K562 (cell line): ENCODE measurements around the gene C5orf24. TPM values are rescaled to one million over a fixed set of nuclear protein-coding genes. Genes with fewer than 3 reads are reported as not detected.
A peak's percentile ranks its signal among the peaks of the same experiment; 100 is the strongest.

ENCODE experiments used
- ATF7 ChIP-seq: fragments of 450-650 bp; IDR thresholded peaks from 2 replicates; pipeline ENCODE4 v1.7.1; 2014; ENCODE audit warnings: mild to moderate bottlenecking, moderate library complexity
- GTF2F1 ChIP-seq: IDR thresholded peaks from 2 replicates; pipeline ENCODE4 v1.6.1; 2011; ENCODE audit warnings: low read depth, low read length, improper control_type of control experiment
- HDAC3 ChIP-seq: fragments of 450-650 bp; IDR thresholded peaks from 2 replicates; pipeline ENCODE4 v1.6.1; 2018; ENCODE audit warnings: borderline replicate concordance, mild to moderate bottlenecking, moderate library complexity; ENCODE audit not compliant: partially characterized antibody
- HMG20A ChIP-seq: fragments of 450-650 bp; formaldehyde crosslinking; conservative IDR thresholded peaks from 2 replicates; pipeline ENCODE4 v1.4.0; 2020; ENCODE audit warnings: mild to moderate bottlenecking, mixed read lengths
- NR3C1 ChIP-seq: sonication (generic); formaldehyde crosslinking; IDR thresholded peaks from 2 replicates; pipeline ENCODE4 v1.8.1; 2022; ENCODE audit warnings: missing genetic modification reagents
- U2AF1 ChIP-seq: fragments of 200-400 bp; formaldehyde crosslinking; optimal IDR thresholded peaks from 2 replicates; pipeline ENCODE3; 2017; ENCODE audit warnings: mild to moderate bottlenecking, low read depth, low read length, moderate library complexity
- ZFP1 ChIP-seq: fragments of 450-650 bp; formaldehyde crosslinking; IDR thresholded peaks from 2 replicates; pipeline ENCODE4 v1.4.0; 2020; ENCODE audit warnings: mild to moderate bottlenecking, mixed read lengths
- ZFX ChIP-seq: sonication (generic); formaldehyde crosslinking; IDR thresholded peaks from 2 replicates; pipeline ENCODE4 v1.8.0; 2022; ENCODE audit warnings: mild to moderate bottlenecking, missing genetic modification reagents, moderate library complexity
- ZNF124 ChIP-seq: sonication (generic); formaldehyde crosslinking; IDR thresholded peaks from 2 replicates; pipeline ENCODE4 v1.8.1; 2022; ENCODE audit warnings: missing genetic modification reagents
- polyA plus RNA-seq, 8 experiments: library from polyadenylated mRNA; depleted of rRNA in 4 of 8; stranded (reverse) in 5 of 8; unstranded in 3 of 8; fragments of >200 nt; fragmentation: Nextera tagmentation in 2 of 8; fragmentation: Illumina TruSeq in 1 of 8; extraction: Ambion mirVana in 2 of 8; extraction: Trizol in 1 of 8; gene quantifications; 2 replicates each; pipeline versions ENCODE4 v1.2.1 to v1.2.3, GENCODE V29; 2011 to 2014; ENCODE audit warnings: inconsistent platforms in 1 of 8, missing spikeins in 1 of 8
- total RNA-seq, 7 experiments: library from RNA; depleted of rRNA in 6 of 7; stranded (reverse); fragments of >200 nt in 6 of 7; fragmentation: Illumina TruSeq in 2 of 7; extraction: Trizol in 2 of 7; gene quantifications; 2 replicates each; pipeline versions ENCODE4 v1.2.1 to v1.2.3, GENCODE V29; 2011 to 2021; ENCODE audit warnings: low replicate concordance in 1 of 7
- TF ChIP-seq, protein P1 (sequence below): fragments of 250-450 bp; sonication (Bioruptor Pico); IDR thresholded peaks from 2 replicates; pipeline ENCODE4 v1.9.0; 2021; ENCODE audit warnings: mild to moderate bottlenecking, inconsistent platforms
- TF ChIP-seq, protein P2 (sequence below): fragments of 250-450 bp; sonication (Bioruptor Pico); IDR thresholded peaks from 2 replicates; pipeline ENCODE4 v1.8.0; 2022; ENCODE audit warnings: inconsistent platforms
- TF ChIP-seq, protein P3 (sequence below): fragments of 450-650 bp; IDR thresholded peaks from one replicate; pipeline ENCODE4 v1.6.1; 2018; ENCODE audit warnings: mild to moderate bottlenecking, moderate library complexity; ENCODE audit not compliant: partially characterized antibody
- TF ChIP-seq, protein P4 (sequence below): sonication (generic); formaldehyde crosslinking; IDR thresholded peaks from 2 replicates; pipeline ENCODE4 v1.8.0; 2022; ENCODE audit warnings: missing genetic modification reagents, mild to moderate bottlenecking, moderate library complexity, borderline replicate concordance
- TF ChIP-seq, protein P5 (sequence below): sonication (generic); formaldehyde crosslinking; IDR thresholded peaks from 2 replicates; pipeline ENCODE4 v1.8.0; 2022; ENCODE audit warnings: mild to moderate bottlenecking, missing genetic modification reagents, borderline replicate concordance
- TF ChIP-seq, protein P6 (sequence below): fragments of 250-450 bp; sonication (Bioruptor Pico); IDR thresholded peaks from 2 replicates; pipeline ENCODE4 v1.4.0; 2020; ENCODE audit warnings: mild to moderate bottlenecking, moderate library complexity, borderline replicate concordance

C5orf24 gene
- total and polyA plus RNA-seq, 9 of the 15 experiments (the other 6 are each of a cell fraction or from before 2014, with no cell fraction given), result 8.9 to 38.6 (median 28.4) TPM

DNA sequence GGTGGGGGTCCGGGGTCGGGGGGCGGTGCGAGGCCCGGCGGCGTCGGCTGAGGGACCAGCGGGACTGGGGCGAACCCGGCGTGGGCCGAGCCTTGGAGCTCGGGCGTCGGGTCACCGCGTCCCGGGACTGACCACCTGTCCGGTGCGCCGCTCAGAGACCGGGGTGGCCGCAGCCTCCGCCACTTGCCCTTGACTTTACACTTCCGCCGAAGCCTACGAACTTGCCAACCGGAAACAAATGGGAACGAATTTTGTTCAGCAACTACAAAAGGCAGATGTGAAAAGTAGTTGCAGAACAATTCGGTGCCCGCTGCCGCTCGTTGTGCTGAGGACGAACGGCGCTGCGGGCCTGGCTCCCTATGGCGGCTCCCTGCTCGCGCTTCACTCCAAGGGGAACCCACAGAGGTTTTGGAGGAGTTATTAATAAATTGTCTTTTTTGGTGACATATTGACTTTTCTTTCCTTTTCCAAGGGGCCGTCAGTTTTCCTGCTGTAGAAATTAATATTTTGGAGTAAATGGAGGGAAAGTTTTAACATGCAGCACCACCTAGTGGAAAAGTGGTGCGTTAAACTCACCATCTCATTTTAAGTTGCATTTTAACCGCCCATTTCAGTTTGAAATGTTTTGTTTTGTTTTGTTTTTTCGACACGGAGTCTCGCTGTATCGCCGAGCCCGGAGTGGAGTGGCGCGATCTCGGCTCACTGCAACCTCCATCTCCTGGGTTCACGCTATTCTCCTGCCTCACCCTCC, 59.7 kb downstream of the C5orf24 start (continued):
- TF ChIP-seq, protein P1, sequence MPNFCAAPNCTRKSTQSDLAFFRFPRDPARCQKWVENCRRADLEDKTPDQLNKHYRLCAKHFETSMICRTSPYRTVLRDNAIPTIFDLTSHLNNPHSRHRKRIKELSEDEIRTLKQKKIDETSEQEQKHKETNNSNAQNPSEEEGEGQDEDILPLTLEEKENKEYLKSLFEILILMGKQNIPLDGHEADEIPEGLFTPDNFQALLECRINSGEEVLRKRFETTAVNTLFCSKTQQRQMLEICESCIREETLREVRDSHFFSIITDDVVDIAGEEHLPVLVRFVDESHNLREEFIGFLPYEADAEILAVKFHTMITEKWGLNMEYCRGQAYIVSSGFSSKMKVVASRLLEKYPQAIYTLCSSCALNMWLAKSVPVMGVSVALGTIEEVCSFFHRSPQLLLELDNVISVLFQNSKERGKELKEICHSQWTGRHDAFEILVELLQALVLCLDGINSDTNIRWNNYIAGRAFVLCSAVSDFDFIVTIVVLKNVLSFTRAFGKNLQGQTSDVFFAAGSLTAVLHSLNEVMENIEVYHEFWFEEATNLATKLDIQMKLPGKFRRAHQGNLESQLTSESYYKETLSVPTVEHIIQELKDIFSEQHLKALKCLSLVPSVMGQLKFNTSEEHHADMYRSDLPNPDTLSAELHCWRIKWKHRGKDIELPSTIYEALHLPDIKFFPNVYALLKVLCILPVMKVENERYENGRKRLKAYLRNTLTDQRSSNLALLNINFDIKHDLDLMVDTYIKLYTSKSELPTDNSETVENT (CRISPR knock-in tag), result peak; percentile 18; the same call in 1 of the 2 replicates
- TF ChIP-seq NR3C1 (CRISPR knock-in tag), result no peak
- TF ChIP-seq, protein P2, sequence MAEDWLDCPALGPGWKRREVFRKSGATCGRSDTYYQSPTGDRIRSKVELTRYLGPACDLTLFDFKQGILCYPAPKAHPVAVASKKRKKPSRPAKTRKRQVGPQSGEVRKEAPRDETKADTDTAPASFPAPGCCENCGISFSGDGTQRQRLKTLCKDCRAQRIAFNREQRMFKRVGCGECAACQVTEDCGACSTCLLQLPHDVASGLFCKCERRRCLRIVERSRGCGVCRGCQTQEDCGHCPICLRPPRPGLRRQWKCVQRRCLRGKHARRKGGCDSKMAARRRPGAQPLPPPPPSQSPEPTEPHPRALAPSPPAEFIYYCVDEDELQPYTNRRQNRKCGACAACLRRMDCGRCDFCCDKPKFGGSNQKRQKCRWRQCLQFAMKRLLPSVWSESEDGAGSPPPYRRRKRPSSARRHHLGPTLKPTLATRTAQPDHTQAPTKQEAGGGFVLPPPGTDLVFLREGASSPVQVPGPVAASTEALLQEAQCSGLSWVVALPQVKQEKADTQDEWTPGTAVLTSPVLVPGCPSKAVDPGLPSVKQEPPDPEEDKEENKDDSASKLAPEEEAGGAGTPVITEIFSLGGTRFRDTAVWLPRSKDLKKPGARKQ, result no peak
- no peak for TF ChIP-seq GTF2F1
- TF ChIP-seq, protein P3, sequence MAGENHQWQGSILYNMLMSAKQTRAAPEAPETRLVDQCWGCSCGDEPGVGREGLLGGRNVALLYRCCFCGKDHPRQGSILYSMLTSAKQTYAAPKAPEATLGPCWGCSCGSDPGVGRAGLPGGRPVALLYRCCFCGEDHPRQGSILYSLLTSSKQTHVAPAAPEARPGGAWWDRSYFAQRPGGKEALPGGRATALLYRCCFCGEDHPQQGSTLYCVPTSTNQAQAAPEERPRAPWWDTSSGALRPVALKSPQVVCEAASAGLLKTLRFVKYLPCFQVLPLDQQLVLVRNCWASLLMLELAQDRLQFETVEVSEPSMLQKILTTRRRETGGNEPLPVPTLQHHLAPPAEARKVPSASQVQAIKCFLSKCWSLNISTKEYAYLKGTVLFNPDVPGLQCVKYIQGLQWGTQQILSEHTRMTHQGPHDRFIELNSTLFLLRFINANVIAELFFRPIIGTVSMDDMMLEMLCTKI, result no peak
- peak; percentile 6 for TF ChIP-seq U2AF1
- TF ChIP-seq ZFX, result peak; percentile 38; the same call in 1 of the 2 replicates
- TF ChIP-seq, protein P4, sequence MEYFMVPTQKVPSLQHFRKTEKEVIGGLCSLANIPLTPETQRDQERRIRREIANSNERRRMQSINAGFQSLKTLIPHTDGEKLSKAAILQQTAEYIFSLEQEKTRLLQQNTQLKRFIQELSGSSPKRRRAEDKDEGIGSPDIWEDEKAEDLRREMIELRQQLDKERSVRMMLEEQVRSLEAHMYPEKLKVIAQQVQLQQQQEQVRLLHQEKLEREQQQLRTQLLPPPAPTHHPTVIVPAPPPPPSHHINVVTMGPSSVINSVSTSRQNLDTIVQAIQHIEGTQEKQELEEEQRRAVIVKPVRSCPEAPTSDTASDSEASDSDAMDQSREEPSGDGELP (CRISPR knock-in tag), result no peak; the same call in 1 of the 2 replicates
- TF ChIP-seq ATF7, result no peak
- TF ChIP-seq HDAC3, result no peak
- no peak for TF ChIP-seq ZNF124 (CRISPR knock-in tag)
- no peak for TF ChIP-seq HMG20A (CRISPR knock-in tag)
- TF ChIP-seq ZFP1, result no peak
- TF ChIP-seq, protein P5, sequence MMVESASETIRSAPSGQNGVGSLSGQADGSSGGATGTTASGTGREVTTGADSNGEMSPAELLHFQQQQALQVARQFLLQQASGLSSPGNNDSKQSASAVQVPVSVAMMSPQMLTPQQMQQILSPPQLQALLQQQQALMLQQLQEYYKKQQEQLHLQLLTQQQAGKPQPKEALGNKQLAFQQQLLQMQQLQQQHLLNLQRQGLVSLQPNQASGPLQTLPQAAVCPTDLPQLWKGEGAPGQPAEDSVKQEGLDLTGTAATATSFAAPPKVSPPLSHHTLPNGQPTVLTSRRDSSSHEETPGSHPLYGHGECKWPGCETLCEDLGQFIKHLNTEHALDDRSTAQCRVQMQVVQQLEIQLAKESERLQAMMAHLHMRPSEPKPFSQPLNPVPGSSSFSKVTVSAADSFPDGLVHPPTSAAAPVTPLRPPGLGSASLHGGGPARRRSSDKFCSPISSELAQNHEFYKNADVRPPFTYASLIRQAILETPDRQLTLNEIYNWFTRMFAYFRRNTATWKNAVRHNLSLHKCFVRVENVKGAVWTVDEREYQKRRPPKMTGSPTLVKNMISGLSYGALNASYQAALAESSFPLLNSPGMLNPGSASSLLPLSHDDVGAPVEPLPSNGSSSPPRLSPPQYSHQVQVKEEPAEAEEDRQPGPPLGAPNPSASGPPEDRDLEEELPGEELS, result no peak
- TF ChIP-seq, protein P6, sequence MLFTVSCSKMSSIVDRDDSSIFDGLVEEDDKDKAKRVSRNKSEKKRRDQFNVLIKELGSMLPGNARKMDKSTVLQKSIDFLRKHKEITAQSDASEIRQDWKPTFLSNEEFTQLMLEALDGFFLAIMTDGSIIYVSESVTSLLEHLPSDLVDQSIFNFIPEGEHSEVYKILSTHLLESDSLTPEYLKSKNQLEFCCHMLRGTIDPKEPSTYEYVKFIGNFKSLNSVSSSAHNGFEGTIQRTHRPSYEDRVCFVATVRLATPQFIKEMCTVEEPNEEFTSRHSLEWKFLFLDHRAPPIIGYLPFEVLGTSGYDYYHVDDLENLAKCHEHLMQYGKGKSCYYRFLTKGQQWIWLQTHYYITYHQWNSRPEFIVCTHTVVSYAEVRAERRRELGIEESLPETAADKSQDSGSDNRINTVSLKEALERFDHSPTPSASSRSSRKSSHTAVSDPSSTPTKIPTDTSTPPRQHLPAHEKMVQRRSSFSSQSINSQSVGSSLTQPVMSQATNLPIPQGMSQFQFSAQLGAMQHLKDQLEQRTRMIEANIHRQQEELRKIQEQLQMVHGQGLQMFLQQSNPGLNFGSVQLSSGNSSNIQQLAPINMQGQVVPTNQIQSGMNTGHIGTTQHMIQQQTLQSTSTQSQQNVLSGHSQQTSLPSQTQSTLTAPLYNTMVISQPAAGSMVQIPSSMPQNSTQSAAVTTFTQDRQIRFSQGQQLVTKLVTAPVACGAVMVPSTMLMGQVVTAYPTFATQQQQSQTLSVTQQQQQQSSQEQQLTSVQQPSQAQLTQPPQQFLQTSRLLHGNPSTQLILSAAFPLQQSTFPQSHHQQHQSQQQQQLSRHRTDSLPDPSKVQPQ (CRISPR knock-in tag), result no peak
